T-helper 1 cell (primary cell): ENCODE data around the gene HABP2.
A peak's percentile ranks its signal among the peaks of the same experiment; 100 is the strongest.

Source experiments
- DNase-seq, 5 donors: peaks; one replicate each; pipeline ENCODE4 v3.0.0-alpha.2; 2012 to 2020

Gene HABP2

DNA sequence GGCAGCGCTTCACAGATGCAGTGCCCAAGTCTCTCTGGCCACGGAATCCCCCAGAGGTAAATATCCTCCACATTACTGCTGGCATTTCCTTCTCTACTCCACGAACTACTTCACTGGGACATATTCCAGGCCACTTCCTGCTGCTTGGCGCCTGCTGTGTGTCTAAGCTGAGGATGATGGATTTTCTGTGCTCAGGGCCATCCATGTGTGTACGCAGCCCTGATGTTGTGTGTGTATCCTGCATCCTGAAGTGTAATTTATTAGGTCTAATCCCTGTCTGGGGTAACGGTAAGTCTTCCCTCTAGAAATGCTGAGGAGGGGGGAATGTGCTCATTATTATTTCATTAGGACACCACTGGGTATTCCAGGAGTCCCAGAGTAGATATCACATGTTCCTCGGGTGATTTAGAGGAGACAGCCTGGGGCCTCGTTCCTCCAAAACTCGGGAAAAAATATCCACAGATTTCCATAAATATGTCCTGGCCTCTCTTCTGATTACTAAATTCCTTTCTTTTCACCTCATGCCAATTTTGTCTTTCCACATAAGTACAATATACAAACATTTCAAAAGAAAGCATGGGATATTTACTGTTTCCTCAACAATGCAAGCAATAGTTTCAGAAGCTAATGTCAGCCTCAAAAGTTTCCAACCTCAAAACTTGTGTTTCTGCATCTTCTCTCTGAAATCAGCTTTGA is 25.5 kb upstream of the HABP2 start:
- DNase-seq = no peak

DNA sequence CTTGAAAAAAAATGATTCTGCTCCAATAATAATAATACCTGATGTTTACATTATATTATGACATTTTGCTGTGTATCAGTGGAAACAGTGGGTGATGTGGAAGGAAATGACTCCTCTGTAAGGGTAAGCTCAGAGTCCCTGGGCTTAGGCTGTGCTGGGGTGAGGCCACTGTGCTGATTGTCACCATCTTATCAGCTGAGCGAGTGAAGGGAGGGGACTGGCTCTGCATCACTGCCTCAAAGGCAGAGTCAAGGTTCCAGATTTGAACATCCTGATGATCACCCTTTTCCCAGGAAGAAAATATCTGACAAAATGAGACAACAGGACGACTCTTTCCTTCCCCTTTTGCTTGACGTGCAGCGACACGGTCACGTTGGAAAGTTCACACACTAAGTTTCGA is 24.0 kb upstream of the HABP2 start:
- no peak for DNase-seq

DNA sequence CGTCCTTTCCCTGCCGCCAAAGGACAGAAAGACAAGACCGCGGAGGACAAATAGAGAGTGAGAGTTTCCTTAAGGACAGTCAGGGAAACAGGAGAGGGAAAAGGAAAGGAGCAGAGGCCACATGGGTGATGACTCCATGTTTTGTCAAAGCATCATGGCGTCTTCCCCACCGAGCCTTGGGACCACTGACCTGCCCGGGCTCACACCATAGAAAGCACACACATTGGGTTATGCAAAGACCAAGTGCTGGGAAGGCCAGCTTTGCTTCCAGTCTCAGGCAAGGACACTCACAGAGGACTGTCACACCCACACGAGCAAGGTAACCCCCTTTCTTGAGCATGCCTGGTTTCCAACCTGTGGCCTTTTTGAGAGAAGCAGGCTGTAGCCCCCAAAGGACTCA is 23.3 kb upstream of the HABP2 start:
- no peak for DNase-seq

DNA sequence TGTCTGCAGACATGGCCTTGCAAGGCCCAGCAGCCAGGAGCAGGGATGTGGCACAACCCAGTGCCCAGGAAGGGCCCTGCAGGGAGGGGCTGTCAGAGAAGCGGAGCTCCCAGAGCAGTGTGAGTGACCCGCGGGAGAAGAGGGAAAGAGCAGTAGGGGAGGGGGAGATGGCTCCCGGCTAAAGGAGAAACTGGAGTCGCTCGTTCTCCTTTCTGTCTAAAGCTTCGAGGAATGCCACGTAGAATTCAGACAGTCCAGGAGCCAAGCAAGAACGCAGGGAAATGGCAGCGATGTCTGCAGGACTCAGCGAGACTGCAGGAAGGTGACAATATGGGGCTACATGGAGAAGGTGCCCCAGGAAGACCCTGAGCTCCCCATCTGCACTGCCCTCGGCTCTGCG is 22.4 kb upstream of the HABP2 start:
- no peak for DNase-seq

DNA sequence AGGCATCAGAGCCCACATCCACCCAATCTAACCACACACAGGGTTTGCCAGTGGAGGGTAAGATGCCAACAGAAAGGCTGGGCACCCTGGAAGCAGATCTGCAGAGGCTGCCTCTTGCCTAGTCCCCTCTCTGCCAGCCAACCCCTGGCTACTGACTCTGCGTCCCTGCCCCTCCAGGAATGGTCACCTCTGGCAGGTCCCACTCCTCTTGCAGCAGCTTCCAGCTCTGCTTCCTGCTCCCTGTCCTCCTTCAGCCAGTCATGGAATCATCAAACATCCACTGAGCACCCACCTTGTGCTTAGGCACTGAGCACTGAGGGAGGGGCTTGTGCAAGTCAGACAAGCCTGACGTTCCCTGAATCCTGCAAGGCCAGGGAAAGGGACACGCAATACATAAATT is 20.1 kb upstream of the HABP2 start:
- DNase-seq = no peak

DNA sequence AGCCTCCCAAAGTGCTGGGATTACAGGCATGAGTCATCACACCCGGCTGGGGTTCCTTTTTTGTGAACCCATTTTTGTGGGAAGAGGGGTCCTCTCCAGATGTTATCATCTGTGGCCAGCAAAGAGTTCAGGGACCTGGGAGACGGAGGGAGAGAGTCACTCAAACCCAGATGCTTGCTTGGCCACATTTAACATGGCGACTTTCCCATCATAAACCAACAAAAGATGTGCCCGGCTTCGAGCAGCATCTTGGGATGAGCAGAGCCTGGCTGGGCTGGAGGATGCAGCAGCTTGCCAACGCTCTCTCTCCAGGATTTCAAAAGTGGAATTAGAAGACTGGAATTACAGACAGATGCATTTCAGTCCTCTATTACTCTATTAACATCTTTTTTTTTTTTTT is 19.1 kb upstream of the HABP2 start:
- no peak for DNase-seq

DNA sequence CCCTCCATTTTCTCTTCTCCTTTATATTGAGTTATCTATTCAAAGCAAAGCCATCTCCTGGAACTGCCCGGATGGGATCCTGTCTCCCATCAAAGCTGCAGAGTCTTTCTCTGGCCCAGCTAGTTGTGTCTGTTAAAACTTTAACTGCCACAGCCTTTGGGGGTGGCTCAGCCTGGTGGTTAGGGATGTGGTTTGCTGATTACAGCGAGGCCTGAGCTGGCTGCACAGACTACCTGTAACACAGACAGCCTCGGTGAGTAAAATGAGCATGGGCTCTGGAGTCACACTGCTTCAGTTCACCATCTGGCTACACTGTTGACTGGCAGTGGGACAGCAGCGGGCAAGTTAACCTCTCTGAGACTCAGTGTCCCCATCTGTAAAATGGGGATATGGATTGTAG is 18.4 kb upstream of the HABP2 start:
- no peak for DNase-seq

DNA sequence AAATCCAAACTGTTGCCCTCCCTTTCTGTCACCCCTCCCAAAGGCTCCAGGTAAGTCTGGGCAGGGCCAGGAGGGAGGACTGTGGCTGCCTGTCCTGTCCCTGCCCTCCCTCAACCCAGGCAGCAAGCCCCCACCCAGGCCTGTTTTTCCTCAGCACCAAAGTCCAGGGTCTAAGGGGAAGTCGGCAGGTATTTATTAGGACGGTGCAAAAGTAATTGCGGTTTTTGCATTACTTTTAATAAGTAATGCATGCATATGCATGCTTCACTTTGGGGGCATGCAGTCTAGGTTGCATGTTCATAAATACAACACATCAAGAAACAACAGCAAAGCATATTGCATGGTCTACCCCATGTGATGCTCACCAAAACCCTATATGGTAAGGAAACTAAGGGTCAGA is 15.2 kb upstream of the HABP2 start:
- no peak for DNase-seq

DNA sequence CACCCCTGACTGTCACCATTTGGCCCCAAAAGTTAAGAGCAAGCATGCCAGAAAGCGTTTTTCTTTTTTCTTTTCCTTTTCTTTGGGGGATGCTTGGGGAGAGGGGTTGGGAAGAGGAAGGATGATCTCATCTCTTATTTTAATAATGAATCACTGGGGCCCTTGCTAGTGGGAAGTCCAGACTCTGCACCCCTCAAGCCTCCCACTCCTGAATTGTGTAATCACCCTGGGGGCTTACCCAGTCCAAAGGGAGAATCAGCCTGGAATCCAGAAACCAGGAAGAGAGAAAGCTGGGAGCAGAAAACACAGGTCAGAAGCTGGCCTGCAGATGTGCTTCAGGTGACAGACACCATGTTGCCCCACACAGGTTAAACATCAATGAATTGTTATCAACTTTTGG is 14.7 kb upstream of the HABP2 start:
- no peak for DNase-seq

DNA sequence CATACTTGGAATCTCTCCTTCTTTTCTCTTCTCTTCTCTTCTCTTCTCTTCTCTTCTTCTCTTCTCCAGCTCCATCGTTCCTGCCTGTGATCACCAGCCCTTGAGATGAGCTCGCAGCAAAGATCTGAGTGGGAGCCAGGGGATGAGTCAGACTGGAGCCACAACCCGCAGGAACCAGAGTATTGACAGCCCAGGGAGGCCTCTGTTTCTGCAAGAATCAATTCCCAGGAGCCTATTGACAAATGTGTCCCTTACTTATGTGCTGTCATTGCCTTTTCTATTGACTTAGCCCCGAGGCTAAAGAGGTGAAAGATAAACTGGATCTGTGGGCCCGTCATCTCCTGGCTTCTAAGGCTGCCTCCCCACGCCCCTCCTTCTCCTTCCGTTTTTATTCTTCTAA is 13.1 kb upstream of the HABP2 start:
- no peak for DNase-seq

DNA sequence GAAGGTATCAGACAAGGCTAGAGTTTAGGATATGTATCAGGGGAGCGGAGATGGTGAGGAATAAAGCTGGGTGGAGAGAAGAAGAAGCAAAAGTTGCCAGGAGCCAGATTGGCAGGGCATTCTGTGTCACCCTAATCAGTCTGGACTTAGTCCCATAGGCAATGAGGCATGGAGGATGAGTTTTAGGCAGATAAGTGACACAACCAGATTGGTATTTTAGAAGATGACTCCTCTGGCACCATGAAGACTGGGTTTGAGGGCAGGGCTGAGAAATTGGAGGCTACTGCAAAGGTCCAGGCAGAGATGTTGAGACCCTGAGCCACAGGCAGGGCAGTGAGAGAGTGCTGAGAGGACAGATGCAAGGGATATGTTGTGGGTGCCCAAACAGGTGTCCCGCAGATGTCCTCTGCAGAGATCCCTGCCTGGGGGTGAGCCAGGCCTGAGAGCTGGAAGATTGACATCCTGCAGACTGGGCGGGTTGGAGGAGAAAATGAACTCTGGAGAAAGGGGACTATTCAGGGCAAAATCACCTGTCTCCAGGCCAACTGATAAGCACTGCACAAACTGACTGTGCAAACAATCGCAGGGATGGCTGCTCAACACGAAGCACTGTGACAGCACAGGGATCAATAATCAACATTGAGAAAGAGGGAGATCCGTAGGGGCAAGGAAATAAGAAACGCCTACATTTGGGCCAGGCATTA is 11.9 kb upstream of the HABP2 start:
- DNase-seq = no peak

DNA sequence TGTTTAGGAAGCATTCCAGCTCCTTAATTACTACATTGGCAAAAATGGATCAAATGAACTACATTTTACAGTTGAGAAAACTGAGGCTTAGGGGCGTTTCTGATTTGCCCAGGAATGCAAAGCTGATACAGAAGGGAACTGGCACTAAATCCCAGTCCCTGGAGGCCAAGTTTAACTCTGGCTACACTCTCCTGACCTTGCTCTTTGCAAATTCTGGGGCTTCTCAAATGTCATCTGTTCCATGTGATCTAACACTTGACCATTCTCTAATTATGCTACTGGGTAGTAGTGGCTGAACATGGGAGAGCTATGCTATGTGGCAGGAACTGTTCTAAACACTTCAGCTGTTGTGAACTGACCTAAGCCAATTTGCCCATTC is 11.3 kb upstream of the HABP2 start:
- no peak for DNase-seq

DNA sequence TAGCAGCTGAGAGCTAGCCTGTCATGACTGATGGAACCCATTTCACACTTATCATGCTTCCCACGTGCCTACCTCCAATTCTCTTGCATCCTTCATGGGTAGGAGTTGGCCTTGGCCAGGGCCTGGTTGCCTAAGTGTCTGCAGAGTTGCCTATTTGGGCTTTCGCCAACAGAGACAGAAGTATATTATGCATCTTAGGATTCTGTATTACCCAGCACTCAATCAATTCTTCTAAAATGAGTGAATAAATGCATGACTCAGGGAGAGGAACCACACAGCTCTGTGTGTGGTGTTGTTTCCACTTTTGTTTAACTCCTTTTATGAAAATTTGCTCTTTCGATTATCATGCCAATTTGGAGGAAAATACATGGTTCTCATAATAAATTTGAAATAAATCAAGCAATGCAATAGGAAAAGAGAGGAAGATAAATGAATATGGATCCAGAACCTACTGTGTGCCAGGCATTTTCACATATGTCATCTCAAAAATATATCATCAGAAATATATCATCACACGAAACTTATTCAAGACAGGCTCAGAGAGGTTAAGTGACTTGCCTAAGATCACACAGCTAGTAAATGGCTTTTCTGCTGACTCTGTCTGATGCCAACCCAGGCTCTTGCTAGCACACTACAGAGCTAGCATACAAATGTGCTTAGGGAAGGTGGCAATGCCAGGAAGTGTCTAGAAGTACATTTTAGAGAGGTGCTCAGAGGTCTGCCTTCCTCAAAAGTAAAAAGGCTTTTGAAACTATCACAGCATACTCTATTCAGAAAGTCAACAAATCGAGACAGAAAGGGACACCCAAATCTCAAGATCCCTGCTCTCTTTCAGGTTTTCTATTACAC is 9.5 kb upstream of the HABP2 start:
- DNase-seq = no peak

DNA sequence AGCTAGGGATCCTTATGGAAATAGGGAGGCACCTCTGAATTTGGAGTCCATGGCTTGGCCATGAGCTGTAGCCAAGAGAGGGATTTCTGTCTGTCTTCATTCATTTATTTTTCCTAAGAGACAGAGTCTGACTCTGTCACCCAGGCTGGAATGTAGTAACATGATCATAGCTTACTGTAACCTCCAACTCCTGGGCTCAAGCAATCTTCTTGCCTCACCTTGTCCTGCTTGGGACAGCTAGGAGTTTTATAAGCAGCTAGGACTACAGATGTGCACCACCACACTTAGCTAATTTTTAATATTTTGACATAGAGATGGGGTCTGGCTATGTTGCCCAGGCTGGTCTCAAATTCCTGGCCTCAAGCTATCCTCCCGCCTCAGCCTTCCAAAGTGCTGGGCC is 8.5 kb upstream of the HABP2 start:
- no peak for DNase-seq

DNA sequence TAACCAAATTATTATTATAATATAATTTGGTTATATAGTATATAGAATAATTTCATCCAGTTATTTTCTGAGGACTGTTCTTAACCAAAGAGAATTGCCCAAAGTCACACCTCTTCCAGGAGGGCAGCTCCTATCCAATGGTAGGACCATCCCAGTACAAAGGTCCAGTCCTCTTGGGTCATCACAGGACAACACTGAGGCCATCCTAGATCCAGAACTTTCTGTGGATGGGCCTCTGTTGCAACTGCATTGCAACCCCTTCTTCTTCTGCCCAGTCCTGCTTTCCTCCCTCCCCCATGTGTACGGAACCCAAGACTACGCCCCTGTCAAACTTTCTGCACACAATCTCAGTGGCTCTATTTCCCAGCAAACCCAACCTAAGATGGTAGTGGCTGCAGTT is 5.4 kb upstream of the HABP2 start:
- no peak for DNase-seq

DNA sequence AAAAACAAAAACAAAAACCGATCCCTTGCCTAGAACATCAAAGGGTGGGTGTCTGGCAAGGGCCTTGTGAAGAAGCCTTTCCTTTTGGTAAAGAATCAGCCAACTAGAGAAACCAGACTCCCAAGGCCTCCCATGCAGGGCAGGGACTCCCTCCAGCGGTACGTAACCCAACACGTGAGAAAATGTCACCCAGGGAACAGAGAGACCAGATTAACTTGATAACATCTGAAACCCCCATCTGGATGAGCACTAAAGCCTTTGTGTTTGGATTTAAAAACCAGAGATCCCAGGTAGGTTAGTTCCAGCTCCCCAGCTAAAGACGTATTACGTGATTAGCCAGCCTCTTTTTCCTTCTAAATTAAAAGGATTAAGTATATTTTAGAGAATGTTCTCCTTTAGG is 3.0 kb upstream of the HABP2 start:
- DNase-seq = no peak

DNA sequence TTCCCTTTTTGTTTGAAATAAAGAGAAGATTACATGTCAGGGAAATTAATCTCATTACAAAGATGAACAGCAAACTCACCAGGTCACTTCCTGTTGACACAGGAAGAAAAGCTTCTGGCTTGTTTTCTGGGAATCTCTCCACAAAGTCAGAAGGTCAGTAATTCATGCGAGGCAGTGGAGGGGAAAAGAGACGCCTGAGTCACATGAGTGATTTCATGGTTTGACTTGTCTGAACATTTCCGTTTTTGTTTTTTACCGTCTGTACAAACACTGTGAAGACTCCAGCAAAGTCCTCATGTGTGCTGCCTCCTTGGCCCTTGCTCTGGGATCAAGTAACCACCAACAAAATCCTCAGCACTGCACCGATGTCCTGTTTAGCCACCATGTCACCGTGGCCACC is 2.5 kb upstream of the HABP2 start:
- peak in 1 of 5 donors; percentile 6 for DNase-seq

DNA sequence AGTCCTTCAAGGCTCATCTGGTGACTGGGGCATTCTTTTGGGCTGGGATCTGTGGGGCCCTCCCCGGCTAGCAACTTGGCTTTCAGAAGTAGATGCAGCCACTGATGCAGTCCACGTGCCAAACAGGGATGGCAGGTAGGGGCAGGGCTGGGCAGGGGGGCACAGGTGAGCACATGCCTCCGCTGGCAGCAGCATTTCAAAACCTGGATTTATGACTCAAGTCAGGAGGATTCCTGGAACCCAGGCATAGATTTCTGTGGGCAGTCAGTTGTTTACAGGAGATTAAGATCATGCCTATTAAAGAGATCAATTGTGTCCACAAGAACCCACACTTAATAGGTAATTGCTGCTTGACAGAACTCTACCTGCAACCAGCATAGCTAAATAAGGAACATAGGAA is 839 bp upstream of the HABP2 start:
- no peak for DNase-seq

DNA sequence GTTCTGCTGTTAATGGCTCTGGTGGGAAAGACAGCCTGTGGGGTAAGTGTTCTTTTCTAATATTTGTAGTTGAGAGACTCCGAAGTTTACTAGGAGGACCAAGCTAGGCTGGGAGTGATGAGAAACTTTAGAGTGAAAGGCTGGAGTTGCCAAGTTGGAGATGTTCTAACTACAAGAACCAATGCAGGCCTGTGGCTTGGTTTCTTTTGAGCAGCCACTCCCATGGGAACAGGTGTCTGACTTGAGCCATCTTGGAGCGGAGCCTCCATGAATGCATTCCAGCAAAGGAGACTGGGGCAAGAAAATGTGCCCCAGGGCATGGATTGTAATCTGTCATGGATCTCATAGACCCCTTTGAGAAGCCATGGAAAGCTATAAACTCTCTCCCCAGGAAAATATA is 296 bp downstream of the HABP2 start:
- no peak for DNase-seq

DNA sequence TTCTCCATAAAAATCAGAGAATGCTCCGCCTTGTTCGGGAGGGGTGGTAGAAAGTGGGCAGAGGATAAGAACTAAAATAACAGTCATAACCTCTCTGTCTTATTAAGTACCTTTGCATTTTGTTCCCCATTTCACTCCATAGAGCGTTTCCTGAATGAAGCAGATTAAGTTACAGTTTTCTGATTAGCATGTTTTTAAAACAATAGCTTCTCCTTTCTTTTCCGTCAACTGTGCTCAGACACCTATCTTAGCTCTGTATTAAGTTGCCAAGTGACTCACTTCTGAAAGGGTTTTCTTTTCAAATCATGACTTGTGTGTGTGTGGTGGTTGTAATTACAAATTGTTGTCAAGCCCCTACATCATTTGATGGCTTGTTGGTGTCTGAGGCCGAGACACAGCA is 1.4 kb downstream of the HABP2 start:
- DNase-seq = no peak

DNA sequence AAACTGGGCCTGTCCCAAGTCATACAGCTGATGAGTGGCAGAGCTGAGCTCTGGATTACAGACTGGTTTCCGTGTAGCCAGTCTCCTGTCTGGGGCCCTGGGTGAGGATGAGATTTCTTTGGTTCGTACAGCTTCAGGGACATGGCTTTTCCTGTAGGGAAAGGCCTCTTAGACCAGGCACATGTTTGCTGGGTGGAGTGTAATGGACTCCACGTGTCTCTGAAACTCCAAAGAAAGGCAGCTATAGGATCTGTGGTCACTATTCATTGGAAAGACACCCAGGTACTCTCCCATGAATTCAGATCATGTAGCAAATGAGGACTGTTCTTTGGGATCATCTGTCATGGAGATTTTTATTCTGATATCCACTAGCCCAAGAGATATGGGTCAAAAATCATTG is 2.4 kb downstream of the HABP2 start:
- no peak for DNase-seq

DNA sequence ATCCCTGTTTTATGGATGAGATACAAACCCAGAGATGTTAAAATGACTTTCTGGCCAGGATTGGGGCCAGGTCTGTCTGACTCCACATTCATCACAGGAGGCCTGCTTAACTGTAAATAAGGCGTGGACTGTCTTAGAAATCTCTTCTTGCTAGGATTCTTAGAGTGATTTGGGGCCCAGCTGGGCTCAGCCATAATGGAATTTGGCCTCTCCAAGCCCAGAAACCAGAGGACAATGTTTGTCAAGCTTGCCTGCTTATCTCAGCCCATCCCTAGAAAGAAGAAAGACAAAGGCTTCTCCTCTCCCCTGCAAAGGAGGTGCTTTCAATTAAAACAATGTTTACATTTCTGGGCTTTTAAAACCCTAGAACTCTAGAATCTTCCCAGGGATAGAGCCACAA is 2.9 kb downstream of the HABP2 start:
- DNase-seq = no peak

DNA sequence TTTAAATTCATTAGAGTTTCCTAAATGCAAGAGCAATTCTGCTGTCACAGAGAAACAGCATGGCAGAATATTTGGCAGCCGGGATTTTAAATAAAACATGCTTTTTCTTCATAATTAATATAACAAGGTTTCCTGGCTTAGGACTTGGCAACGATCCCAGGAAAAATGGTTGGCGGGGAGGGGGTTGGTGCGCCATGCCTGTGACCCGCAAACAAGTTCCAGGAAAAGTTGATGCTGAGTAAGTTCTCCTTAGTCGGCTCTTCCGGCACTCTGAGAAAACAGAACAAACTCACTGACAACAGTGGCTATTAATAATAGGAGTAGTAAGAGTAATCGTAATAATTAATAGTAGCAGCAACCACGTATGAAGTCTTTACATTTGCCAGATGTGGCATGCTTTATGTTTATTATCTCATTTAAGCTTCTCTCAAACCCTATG is 4.6 kb downstream of the HABP2 start:
- peak in 1 of 5 donors; percentile 2 for DNase-seq

DNA sequence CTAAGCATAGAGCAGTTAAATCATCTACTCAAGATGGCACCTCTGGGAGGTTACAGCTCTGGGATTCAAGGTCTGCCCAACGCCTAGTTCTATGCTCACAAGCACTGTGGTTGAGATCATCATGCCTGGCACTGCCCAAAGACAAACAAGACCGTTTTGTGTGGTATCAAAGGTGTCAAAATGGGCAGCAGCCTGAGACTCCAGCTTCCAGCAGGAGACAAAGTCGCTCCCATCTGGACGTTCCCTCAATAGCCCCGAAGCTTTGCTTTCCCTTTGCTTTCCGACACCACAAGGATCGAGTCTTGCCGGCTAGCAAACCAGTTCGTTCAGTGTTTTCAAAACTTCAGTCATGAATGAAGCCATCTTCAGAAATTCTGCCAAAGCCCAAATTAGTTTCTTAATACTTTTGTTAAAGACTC is 5.1 kb downstream of the HABP2 start:
- no peak for DNase-seq
